HepG2 (cell line): ENCODE measurements around the gene KHNYN. TPM values are rescaled to one million over a fixed set of nuclear protein-coding genes. Genes with fewer than 3 reads are reported as not detected.

Source experiments
- ELF3 ChIP-seq: IDR thresholded peaks from 2 replicates; pipeline ENCODE4 v1.6.1; 2016; ENCODE audit warnings: missing genetic modification reagents, missing compliant biosample characterization
- ELF4 ChIP-seq: sonication (generic); formaldehyde crosslinking; IDR thresholded peaks from 2 replicates; pipeline ENCODE4 v1.5.0; 2020; ENCODE audit warnings: missing genetic modification reagents, mild to moderate bottlenecking, moderate library complexity, borderline replicate concordance
- IKZF4 ChIP-seq: sonication (generic); formaldehyde crosslinking; IDR thresholded peaks from 2 replicates; pipeline ENCODE4 v1.5.1; 2020; ENCODE audit warnings: borderline replicate concordance, mild to moderate bottlenecking, low read depth, missing genetic modification reagents; ENCODE audit errors: not compliant biosample characterization
- MTF2 ChIP-seq: sonication (generic); formaldehyde crosslinking; IDR thresholded peaks from 2 replicates; pipeline ENCODE4 v1.5.0; 2020; ENCODE audit warnings: missing genetic modification reagents, borderline replicate concordance
- NFRKB ChIP-seq: fragments of 450-650 bp; IDR thresholded peaks from 2 replicates; pipeline ENCODE4 v1.6.1; 2017
- NONO ChIP-seq, 2 experiments: fragments of 450-650 bp in 1 of 2; sonication (generic) in 1 of 2; formaldehyde crosslinking in 1 of 2; IDR thresholded peaks in 1 of 2; conservative IDR thresholded peaks in 1 of 2; 2 replicates each; pipeline versions ENCODE4 v1.6.1 to v1.8.0; 2017 to 2022; ENCODE audit warnings: mild to moderate bottlenecking in 1 of 2, missing genetic modification reagents in 1 of 2, moderate library complexity in 1 of 2
- NR2C2 ChIP-seq: sonication (generic); formaldehyde crosslinking; IDR thresholded peaks from 2 replicates; pipeline ENCODE4 v1.4.0; 2020; ENCODE audit warnings: missing genetic modification reagents, mild to moderate bottlenecking, moderate library complexity, borderline replicate concordance
- PCBP2 ChIP-seq: fragments of 200-400 bp; formaldehyde crosslinking; optimal IDR thresholded peaks from 2 replicates; pipeline ENCODE3; 2018; ENCODE audit warnings: low read length, low read depth; ENCODE audit not compliant: poor library complexity, severe bottlenecking
- SP1 ChIP-seq, 2 experiments: fragments of 450-650 bp in 1 of 2; sonication (generic) in 1 of 2; formaldehyde crosslinking in 1 of 2; IDR thresholded peaks; 2 replicates each; pipeline versions ENCODE4 v1.4.0 to v1.6.1; 2016 to 2020; ENCODE audit warnings: missing genetic modification reagents in 1 of 2
- TFDP1 ChIP-seq: IDR thresholded peaks from 2 replicates; pipeline ENCODE4 v1.6.1; 2016; ENCODE audit warnings: missing compliant biosample characterization, missing genetic modification reagents, borderline replicate concordance
- THAP7 ChIP-seq: sonication (generic); formaldehyde crosslinking; IDR thresholded peaks from 2 replicates; pipeline ENCODE4 v1.8.1; 2023; ENCODE audit warnings: mild to moderate bottlenecking, missing genetic modification reagents
- THAP8 ChIP-seq: sonication (generic); formaldehyde crosslinking; IDR thresholded peaks from 2 replicates; pipeline ENCODE4 v1.5.1; 2020; ENCODE audit warnings: missing genetic modification reagents, mild to moderate bottlenecking, borderline replicate concordance
- THRA ChIP-seq: sonication (generic); formaldehyde crosslinking; IDR thresholded peaks from 2 replicates; pipeline ENCODE4 v1.4.0; 2020; ENCODE audit warnings: missing genetic modification reagents, borderline replicate concordance
- ZFP82 ChIP-seq: sonication (generic); formaldehyde crosslinking; IDR thresholded peaks from 2 replicates; pipeline ENCODE4 v1.5.1; 2020; ENCODE audit warnings: mild to moderate bottlenecking, missing genetic modification reagents, borderline replicate concordance
- ZFX ChIP-seq: sonication (generic); formaldehyde crosslinking; IDR thresholded peaks from 2 replicates; pipeline ENCODE4 v1.4.0; 2020; ENCODE audit warnings: mild to moderate bottlenecking, low read depth, missing genetic modification reagents, moderate library complexity
- ZNF225 ChIP-seq: sonication (generic); formaldehyde crosslinking; IDR thresholded peaks from 2 replicates; pipeline ENCODE4 v1.4.0; 2020; ENCODE audit warnings: mild to moderate bottlenecking, missing genetic modification reagents
- ZNF329 ChIP-seq: sonication (generic); formaldehyde crosslinking; IDR thresholded peaks from 2 replicates; pipeline ENCODE4 v1.9.0; 2021; ENCODE audit warnings: low read depth, mild to moderate bottlenecking, missing genetic modification reagents
- ZNF782 ChIP-seq: sonication (generic); formaldehyde crosslinking; IDR thresholded peaks from 2 replicates; pipeline ENCODE4 v1.4.0; 2020; ENCODE audit warnings: missing genetic modification reagents, mild to moderate bottlenecking, borderline replicate concordance
- polyA plus RNA-seq, 8 experiments: library from polyadenylated mRNA; depleted of rRNA in 3 of 8; stranded (reverse) in 7 of 8; unstranded in 1 of 8; fragments of >200 nt; fragmentation: Illumina TruSeq in 4 of 8; extraction: Trizol in 4 of 8; gene quantifications; 2 replicates each; pipeline versions ENCODE4 v1.2.1 to v1.2.3, GENCODE V29; 2011 to 2016; ENCODE audit warnings: low read depth in 4 of 8, missing spikeins in 1 of 8, mixed read lengths in 1 of 8; ENCODE audit not compliant: insufficient read depth in 1 of 8
- total RNA-seq, 5 experiments: library from RNA; depleted of rRNA; stranded (reverse); fragments of >200 nt; fragmentation: Illumina TruSeq; extraction: Trizol; gene quantifications; 2 replicates each; pipeline ENCODE4 v1.2.3, GENCODE V29; 2016; ENCODE audit warnings: low read depth in 1 of 5
- TF ChIP-seq, protein P1 (sequence below): sonication (generic); formaldehyde crosslinking; IDR thresholded peaks from 2 replicates; pipeline ENCODE4 v1.8.1; 2023; ENCODE audit warnings: missing genetic modification reagents, inconsistent platforms, borderline replicate concordance
- TF ChIP-seq, protein P2 (sequence below): IDR thresholded peaks from 2 replicates; pipeline ENCODE4 v1.6.1; 2016; ENCODE audit warnings: low read depth

The KHNYN gene
- total and polyA plus RNA-seq, 2 of the 13 experiments (the other 11 are each of a cell fraction or from before 2014, with no cell fraction given), result 52.8 to 75.7 TPM

DNA sequence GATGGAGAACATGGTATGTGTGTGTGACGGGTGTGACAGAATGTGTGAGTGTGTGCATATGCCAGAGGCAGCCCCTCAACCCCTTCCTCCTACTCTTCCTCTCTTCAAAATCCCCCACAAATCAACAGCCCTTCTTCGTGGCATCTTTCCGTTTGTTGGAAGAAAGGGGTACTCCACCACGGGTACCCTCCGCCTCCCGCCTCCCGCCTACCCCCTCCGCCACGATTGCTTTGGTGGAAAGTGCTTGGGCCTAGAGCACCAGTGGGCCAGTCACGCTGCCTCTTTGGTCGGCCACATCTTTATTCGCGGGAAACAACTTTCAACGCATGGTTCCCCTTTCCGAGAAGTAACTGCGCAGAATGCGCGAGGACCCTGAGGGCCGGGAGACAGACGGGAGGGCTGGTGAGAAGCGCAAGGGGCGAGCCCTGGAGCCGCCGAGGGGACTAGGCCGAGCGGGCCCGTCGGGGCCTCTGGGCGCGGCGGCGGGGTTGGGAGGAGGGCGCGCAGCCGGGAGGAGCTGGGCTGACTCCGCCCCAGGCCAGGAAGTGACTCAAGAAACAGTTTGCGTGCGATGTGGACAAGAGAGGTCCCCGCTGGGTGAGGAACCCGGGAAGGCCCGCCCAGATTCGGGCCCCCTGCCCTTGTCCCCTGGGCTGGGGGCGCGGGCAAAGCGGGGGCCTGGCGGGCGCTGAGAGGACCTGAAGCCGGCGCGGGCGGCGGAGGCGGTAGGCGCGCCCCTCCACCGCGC lies at the start of gene KHNYN, which contains the start of gene CBLN3 (continued):
- TF ChIP-seq NONO (IDR thresholded peaks at IDR 0.05) (no peak), NONO (CRISPR knock-in tag; conservative IDR thresholded peaks at IDR 0.05) (peak; percentile 68), THAP7 (CRISPR knock-in tag) (peak; percentile 92), ZNF329 (CRISPR knock-in tag) (no peak), NR2C2 (CRISPR knock-in tag) (peak; percentile 67), ZNF782 (CRISPR knock-in tag) (peak; percentile 85; the same call in 1 of the 2 replicates), THRA (CRISPR knock-in tag) (peak; percentile 59; the same call in 1 of the 2 replicates), ZNF225 (peak; percentile 87; the same call in 1 of the 2 replicates), NFRKB (no peak), TFDP1 (peak; percentile 68), ZFX (CRISPR knock-in tag) (peak; percentile 99), ELF4 (CRISPR knock-in tag) (0 out of 2 replicates have a peak, but pooled peaks have one; percentile 20), IKZF4 (CRISPR knock-in tag) (peak; percentile 92), ZFP82 (no peak), THAP8 (no peak), MTF2 (CRISPR knock-in tag) (peak; percentile 8; the same call in 1 of the 2 replicates), SP1 (IDR thresholded peaks at IDR 0.05) (no peak), SP1 (CRISPR knock-in tag; IDR thresholded peaks at IDR 0.05) (peak; percentile 83), ELF3 (CRISPR knock-in tag) (peak; percentile 84), PCBP2 (peak; percentile 41)
- TF ChIP-seq, protein P1, sequence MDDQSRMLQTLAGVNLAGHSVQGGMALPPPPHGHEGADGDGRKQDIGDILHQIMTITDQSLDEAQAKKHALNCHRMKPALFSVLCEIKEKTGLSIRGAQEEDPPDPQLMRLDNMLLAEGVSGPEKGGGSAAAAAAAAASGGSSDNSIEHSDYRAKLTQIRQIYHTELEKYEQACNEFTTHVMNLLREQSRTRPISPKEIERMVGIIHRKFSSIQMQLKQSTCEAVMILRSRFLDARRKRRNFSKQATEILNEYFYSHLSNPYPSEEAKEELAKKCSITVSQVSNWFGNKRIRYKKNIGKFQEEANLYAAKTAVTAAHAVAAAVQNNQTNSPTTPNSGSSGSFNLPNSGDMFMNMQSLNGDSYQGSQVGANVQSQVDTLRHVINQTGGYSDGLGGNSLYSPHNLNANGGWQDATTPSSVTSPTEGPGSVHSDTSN (CRISPR knock-in tag), result no peak
- TF ChIP-seq, protein P2, sequence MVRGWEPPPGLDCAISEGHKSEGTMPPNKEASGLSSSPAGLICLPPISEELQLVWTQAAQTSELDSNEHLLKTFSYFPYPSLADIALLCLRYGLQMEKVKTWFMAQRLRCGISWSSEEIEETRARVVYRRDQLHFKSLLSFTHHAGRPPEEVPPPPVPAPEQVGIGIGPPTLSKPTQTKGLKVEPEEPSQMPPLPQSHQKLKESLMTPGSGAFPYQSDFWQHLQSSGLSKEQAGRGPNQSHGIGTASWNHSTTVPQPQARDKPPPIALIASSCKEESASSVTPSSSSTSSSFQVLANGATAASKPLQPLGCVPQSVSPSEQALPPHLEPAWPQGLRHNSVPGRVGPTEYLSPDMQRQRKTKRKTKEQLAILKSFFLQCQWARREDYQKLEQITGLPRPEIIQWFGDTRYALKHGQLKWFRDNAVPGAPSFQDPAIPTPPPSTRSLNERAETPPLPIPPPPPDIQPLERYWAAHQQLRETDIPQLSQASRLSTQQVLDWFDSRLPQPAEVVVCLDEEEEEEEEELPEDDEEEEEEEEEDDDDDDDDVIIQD (CRISPR knock-in tag), result peak; percentile 72
